GM23338 (cell line): ENCODE measurements around the gene ACAP1. TPM values are rescaled to one million over a fixed set of nuclear protein-coding genes. Genes with fewer than 3 reads are reported as not detected.

Experiments used
- CREB1 ChIP-seq: fragments of 250-450 bp; sonication (Bioruptor Pico); IDR thresholded peaks from 2 replicates; pipeline ENCODE4 v1.5.0; 2020; ENCODE audit warnings: low read depth, mild to moderate bottlenecking, moderate library complexity
- EZH2 ChIP-seq: fragments of 200-600 bp; sonication (generic); IDR thresholded peaks from one replicate; pipeline ENCODE4 v1.8.0; 2017; ENCODE audit warnings: antibody characterized with exemption, mild to moderate bottlenecking, low read depth; ENCODE audit not compliant: unreplicated experiment
- JUNB ChIP-seq: IDR thresholded peaks from one replicate; pipeline ENCODE4 v1.6.1; 2016; ENCODE audit warnings: antibody characterized with exemption; ENCODE audit not compliant: unreplicated experiment
- REST ChIP-seq: IDR thresholded peaks from one replicate; pipeline ENCODE4 v1.6.1; 2018; ENCODE audit warnings: antibody characterized with exemption; ENCODE audit not compliant: unreplicated experiment
- ZNF331 ChIP-seq: fragments of 250-450 bp; sonication (Bioruptor Pico); IDR thresholded peaks from 2 replicates; pipeline ENCODE4 v1.5.0; 2020; ENCODE audit warnings: low read depth, mild to moderate bottlenecking, moderate library complexity
- polyA plus RNA-seq: library from polyadenylated mRNA; unstranded; fragments of >200 nt; fragmentation: Nextera tagmentation; extraction: Ambion mirVana; gene quantifications from 2 replicates; pipeline ENCODE4 v1.2.1, GENCODE V29; 2016
- total RNA-seq: library from RNA; depleted of rRNA; stranded (reverse); fragments of >200 nt; shearing (Covaris generic); gene quantifications from 2 replicates; pipeline ENCODE4 v1.2.3, GENCODE V29; 2014
- TF ChIP-seq, protein P1 (sequence below): fragments of 250-450 bp; sonication (Bioruptor Pico); IDR thresholded peaks from 2 replicates; pipeline ENCODE4 v1.5.0; 2020; ENCODE audit warnings: mild to moderate bottlenecking, moderate library complexity

The ACAP1 gene
- total and polyA plus RNA-seq, 2 experiments from 2014 or later: 30.7 to 40.1 TPM

DNA sequence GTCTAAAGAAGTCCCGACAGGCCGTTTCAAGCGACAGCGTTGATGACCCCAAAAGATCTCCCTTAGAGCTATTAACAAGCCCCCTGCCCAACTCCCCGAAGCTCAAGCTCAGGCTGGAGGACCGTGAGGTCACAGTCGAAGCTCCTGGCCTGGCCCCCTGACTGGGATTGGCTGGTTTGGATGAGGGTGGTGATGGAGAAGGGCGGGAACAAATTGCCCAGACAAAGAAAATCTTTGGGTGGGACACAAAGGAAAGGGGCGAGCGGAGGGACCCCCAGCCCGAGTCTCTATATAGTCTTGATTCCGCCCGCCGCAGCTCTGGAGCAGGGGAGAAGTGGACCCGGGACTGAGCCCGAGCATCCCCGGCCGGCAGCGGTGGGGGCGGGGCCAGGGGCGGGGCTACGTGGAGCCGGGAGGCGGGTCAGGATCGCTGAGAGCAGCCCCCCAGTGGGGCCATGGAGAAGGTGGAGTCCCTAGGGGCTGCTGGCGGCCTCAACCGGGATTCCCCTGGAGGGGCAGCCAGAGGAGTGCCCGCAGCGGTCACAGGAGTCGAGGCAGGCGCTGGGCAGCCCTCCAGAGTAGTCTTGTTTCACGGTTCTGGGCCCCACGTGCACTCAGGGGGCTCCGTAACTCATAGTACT lies 6.2 kb upstream of the ACAP1 start (continued):
- TF ChIP-seq, protein P1, sequence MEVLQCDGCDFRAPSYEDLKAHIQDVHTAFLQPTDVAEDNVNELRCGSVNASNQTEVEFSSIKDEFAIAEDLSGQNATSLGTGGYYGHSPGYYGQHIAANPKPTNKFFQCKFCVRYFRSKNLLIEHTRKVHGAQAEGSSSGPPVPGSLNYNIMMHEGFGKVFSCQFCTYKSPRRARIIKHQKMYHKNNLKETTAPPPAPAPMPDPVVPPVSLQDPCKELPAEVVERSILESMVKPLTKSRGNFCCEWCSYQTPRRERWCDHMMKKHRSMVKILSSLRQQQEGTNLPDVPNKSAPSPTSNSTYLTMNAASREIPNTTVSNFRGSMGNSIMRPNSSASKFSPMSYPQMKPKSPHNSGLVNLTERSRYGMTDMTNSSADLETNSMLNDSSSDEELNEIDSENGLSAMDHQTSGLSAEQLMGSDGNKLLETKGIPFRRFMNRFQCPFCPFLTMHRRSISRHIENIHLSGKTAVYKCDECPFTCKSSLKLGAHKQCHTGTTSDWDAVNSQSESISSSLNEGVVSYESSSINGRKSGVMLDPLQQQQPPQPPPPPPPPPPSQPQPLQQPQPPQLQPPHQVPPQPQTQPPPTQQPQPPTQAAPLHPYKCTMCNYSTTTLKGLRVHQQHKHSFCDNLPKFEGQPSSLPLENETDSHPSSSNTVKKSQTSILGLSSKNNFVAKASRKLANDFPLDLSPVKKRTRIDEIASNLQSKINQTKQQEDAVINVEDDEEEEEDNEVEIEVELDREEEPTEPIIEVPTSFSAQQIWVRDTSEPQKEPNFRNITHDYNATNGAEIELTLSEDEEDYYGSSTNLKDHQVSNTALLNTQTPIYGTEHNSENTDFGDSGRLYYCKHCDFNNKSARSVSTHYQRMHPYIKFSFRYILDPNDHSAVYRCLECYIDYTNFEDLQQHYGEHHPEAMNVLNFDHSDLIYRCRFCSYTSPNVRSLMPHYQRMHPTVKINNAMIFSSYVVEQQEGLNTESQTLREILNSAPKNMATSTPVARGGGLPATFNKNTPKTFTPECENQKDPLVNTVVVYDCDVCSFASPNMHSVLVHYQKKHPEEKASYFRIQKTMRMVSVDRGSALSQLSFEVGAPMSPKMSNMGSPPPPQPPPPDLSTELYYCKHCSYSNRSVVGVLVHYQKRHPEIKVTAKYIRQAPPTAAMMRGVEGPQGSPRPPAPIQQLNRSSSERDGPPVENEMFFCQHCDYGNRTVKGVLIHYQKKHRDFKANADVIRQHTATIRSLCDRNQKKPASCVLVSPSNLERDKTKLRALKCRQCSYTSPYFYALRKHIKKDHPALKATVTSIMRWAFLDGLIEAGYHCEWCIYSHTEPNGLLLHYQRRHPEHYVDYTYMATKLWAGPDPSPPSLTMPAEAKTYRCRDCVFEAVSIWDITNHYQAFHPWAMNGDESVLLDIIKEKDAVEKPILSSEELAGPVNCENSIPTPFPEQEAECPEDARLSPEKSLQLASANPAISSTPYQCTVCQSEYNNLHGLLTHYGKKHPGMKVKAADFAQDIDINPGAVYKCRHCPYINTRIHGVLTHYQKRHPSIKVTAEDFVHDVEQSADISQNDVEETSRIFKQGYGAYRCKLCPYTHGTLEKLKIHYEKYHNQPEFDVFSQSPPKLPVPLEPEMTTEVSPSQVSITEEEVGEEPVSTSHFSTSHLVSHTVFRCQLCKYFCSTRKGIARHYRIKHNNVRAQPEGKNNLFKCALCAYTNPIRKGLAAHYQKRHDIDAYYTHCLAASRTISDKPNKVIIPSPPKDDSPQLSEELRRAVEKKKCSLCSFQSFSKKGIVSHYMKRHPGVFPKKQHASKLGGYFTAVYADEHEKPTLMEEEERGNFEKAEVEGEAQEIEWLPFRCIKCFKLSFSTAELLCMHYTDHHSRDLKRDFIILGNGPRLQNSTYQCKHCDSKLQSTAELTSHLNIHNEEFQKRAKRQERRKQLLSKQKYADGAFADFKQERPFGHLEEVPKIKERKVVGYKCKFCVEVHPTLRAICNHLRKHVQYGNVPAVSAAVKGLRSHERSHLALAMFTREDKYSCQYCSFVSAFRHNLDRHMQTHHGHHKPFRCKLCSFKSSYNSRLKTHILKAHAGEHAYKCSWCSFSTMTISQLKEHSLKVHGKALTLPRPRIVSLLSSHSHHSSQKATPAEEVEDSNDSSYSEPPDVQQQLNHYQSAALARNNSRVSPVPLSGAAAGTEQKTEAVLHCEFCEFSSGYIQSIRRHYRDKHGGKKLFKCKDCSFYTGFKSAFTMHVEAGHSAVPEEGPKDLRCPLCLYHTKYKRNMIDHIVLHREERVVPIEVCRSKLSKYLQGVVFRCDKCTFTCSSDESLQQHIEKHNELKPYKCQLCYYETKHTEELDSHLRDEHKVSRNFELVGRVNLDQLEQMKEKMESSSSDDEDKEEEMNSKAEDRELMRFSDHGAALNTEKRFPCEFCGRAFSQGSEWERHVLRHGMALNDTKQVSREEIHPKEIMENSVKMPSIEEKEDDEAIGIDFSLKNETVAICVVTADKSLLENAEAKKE (CRISPR knock-in tag): no peak
- TF ChIP-seq REST (no peak), ZNF331 (CRISPR knock-in tag) (no peak), JUNB (no peak), EZH2 (no peak), CREB1 (CRISPR knock-in tag) (peak; percentile 40; the same call in 1 of the 2 replicates)
